Measurements from ENCODE around the gene TLN1.

TLN1 gene, protein sequence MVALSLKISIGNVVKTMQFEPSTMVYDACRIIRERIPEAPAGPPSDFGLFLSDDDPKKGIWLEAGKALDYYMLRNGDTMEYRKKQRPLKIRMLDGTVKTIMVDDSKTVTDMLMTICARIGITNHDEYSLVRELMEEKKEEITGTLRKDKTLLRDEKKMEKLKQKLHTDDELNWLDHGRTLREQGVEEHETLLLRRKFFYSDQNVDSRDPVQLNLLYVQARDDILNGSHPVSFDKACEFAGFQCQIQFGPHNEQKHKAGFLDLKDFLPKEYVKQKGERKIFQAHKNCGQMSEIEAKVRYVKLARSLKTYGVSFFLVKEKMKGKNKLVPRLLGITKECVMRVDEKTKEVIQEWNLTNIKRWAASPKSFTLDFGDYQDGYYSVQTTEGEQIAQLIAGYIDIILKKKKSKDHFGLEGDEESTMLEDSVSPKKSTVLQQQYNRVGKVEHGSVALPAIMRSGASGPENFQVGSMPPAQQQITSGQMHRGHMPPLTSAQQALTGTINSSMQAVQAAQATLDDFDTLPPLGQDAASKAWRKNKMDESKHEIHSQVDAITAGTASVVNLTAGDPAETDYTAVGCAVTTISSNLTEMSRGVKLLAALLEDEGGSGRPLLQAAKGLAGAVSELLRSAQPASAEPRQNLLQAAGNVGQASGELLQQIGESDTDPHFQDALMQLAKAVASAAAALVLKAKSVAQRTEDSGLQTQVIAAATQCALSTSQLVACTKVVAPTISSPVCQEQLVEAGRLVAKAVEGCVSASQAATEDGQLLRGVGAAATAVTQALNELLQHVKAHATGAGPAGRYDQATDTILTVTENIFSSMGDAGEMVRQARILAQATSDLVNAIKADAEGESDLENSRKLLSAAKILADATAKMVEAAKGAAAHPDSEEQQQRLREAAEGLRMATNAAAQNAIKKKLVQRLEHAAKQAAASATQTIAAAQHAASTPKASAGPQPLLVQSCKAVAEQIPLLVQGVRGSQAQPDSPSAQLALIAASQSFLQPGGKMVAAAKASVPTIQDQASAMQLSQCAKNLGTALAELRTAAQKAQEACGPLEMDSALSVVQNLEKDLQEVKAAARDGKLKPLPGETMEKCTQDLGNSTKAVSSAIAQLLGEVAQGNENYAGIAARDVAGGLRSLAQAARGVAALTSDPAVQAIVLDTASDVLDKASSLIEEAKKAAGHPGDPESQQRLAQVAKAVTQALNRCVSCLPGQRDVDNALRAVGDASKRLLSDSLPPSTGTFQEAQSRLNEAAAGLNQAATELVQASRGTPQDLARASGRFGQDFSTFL (N-terminal part only)

DNA sequence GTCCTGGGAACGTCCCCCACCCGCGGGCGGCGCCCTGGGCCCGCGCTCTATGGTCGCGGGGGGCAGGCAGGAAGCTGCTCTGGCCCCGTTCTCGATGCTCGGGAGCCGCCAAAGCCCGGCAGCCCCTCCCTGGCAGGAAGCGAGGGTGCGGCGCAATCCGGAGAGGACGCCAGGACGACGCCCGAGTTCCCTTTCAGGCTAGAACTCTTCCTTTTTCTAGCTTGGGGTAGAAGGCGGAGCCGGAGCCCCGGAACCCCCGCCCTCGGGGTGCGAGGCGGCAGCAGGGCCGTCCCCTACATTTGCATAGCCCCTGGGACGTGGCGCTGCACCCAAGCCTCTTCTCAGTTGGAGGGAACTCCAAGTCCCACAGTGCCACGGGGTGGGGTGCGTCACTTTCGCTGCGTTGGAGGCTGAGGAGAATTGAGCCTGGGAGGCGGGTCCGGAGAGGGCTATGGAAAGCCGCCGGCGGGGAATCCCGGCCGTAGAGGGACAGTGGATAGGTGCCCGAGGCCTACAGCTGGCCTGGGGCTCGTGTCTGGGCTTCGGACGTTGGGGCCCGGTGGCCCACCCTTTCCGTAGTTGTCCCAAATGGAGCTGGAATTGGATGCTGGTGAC, at the start of gene TLN1, which contains the start of gene CREB3:
Gene TLN1, minus strand, starts transcription at position 11 of the 615 bp plus-strand sequence. CDS start 6,501 bp downstream, outside the sequence.
Gene CREB3, plus strand, starts transcription at position 482 of the 615 bp plus-strand sequence. Its CDS starts 107 bp downstream, at position 589.
- DNase-seq (ENCODE audit: low read depth in 3 of 3), result peak; percentile 93 to 97 (median 93)

DNA sequence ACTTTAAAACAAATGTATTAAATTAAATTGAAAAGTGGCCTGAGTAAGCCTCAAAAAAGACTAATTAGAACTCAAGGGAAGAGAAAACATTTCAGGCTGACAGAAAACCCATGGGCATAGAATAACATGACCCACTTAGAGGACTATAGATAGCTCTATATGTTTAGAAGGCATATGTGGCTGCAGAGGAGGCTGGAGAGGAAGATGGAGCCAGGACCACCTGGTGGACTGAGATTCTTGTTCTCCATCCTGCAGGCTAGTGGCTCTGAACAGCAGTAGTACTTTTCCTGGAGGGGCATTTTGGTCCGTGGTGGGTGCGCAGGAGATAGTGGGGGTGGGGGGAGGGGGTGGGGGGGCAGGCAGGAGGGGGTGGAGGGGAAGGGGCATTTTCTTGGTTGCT, 49.1 kb upstream of the TLN1 start:
- no peak for DNase-seq (ENCODE audit: low read depth in 3 of 3)

DNA sequence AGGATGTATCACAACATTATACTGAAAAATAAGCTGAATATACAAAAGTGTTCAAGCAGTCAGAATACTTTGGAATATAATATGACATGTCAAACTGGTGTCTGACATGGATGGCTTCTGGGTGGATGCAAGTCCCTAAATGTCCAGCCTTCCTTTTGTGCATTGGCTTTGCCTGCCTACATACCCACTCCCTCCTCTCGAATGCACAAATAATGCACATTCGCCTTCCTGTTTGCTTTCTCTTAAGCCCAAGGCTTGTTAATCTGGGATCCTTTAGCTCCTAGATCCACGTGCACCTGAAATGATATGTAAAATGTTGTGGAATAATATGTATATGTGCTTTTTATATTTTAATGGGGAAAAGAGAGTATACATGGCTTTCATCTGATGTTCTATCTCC, 46.5 kb upstream of the TLN1 start:
- no peak for DNase-seq (ENCODE audit: low read depth in 3 of 3)

DNA sequence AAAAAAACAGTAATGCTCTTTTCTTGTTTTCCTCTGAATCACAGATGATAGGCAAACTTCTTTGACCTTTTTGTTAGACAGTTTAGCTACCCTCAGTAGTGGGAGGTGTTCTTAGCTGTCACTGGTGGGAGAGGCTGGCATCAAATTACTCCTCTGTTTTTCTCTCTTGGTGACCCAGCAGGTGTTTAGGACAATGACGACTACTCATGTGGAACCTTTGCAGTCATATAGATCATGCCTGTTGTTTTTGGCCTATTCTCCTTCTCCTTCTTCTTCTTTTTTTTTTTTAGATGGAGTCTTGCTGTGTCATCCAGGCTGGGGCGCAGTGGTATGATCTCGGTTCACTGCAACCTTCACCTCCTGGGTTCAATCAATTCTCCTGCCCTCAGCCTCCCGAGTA, 44.0 kb upstream of the TLN1 start:
- no peak for DNase-seq (ENCODE audit: low read depth in 3 of 3)

DNA sequence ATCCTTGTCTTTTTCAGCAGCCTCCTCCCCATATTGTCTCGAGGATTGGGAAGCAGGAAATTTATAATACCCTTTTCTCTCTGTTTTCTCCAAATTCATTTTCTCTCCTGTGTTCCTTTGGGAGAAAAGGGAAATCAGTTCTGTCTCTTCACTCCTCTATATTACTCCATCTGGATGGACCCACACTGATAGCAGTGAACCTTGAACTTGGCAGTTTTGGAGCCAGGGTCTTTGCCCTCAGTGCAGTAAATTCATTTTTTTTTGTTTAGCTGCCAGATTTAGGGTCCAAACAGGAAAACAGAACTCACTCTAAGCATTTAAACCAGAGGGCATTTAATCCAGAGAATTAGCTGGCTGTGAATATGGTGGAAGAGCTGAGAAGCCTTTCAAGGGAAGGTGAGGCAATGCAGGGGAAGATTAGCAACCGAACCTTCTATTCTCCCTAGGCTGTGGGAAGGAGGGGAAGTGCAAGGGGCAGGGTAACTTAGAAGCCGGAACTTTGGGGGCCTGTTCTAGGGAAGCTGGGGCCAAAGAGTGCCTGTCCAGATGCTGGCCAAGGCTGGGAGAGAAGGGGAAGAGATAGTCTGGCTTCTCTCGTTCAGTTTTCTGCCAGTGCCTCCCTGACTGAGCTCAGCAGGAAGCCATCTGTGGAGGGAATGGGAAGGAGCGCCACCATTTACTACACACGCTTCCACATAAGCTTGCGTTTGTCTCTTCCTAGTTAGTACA, 43.1 kb upstream of the TLN1 start:
- no peak for DNase-seq (ENCODE audit: low read depth in 3 of 3)

DNA sequence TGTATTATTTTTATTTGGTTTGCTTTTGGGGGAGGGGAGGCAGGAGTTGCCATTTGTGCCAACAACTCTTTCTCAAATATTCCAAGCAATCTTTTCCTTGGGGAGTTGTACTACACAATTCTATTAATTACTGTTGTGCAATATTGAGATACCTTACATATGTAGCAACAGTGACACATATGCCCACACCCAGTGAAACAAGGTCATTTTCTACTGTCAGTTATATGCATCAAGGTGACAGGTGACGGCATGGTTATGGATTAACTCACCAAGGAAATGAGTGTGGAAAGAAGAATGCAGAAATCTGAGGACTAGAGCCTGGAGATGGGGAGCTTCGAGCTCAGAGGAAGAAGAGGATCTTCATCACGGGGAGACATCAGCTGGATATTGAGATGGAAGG, 39.9 kb upstream of the TLN1 start:
- DNase-seq (ENCODE audit: low read depth in 3 of 3), result no peak

DNA sequence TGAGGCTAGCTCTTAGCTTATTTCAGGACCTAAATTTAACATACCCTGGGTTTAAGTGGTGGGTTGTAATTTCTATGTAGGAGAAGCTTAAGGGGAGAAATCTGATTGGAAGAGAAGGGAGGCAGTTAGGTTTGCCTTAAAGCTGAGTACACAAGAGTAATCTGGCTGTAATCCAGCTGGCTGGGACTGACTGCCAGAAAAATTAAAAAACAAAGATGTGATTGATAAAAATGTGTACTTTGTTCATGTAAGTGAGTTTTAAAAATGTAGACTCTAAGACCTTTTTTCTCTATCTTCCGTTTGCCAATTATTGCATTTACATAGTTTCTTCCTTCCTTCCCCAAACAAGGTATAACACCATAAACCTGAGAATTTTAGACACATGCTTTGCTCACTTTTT, 39.5 kb upstream of the TLN1 start:
- no peak for DNase-seq (ENCODE audit: low read depth in 3 of 3)

DNA sequence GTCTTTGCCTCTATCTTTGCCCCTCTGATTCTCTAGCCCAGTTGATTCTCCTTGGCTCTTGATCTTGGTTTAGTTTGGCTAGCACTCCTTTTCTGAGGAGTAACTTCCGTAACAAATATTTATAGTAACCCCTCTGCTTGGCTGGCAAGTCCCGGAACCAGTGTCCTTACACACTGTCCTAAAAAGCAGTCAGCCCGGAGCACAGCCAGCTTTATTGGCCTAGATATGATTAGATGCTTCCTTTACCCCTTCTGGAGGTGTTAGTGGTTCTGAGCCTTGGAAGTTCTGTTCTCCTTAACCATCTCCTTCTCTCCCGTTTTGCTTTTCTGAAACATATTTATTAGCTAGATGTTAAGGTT, 39.1 kb upstream of the TLN1 start:
- DNase-seq (ENCODE audit: low read depth in 3 of 3), result no peak

DNA sequence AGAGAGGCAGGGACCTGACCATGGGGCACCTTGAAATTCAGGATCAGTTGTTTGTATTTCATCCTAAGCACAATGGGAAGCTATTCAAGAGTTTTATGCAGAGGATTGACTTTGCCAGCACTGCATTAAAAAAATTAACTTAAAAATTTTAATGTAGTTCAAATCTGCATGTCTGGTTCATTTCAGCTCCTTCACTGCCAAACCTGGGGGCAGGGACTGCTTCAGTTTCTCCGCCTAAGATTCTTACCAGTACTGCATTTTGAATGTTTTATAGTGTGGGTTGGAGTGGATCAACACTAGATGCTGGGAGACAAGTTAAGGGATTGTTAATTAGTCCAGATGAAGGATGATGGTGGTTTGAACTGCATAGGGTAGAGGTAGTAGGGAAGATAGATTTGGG, 37.8 kb upstream of the TLN1 start:
- DNase-seq (ENCODE audit: low read depth in 3 of 3), result no peak

DNA sequence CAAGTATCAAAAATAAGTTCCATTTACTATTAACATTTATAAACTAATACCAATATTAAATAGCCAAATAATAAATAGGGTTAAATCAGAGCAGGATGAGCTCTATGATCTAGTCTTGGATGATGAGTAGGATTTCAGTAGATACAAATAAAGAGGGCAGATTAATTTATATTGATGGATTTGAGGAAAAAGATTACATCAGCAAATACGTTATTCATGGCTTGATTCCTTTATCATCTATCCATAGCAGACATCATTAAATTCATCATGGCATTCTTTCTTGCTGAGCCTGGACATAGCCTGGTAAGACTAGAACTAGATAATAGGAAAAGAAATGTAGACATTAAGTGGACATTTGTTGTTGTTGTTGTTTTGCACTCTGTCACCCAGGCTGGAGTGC, 35.5 kb upstream of the TLN1 start:
- no peak for DNase-seq (ENCODE audit: low read depth in 3 of 3)

DNA sequence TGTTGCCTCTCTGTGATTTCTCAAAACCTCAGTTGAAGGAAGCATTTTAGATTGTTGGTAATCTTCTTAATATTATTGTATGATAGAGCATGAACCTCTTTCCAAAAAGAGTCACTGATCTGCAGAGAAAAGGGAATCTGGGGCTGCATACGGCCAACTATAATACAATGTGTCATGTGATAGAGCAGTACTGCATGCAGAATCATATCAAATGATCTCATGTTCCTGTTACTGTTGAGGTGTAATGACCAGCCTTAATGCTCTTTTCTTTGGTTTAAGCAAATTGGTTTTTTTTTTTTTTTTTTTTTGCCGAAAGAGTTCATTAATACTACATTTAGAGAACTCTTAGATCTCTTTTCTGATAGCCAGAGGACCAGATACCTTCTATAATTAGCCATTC, 35.0 kb upstream of the TLN1 start:
- DNase-seq (ENCODE audit: low read depth in 3 of 3), result no peak

DNA sequence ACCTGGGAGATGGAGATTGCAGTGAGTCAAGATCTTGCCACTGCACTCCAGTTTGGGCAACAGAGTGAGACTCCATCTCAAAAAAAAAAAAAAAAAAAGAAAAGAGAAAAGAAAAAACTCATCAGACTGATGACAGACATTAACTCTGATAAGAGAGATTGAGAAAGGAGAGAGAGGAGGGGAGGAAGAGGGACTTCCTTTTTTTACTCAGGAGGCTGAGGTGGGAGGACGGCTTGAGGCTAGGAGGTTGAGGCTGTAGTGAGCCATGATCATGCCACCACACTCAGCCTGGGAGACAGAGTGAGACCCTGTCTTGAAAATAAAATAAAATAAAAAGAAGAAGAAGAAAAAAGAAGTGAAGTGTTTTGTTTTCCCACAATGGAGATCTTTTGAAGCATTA, 31.8 kb upstream of the TLN1 start:
- no peak for DNase-seq (ENCODE audit: low read depth in 3 of 3)

DNA sequence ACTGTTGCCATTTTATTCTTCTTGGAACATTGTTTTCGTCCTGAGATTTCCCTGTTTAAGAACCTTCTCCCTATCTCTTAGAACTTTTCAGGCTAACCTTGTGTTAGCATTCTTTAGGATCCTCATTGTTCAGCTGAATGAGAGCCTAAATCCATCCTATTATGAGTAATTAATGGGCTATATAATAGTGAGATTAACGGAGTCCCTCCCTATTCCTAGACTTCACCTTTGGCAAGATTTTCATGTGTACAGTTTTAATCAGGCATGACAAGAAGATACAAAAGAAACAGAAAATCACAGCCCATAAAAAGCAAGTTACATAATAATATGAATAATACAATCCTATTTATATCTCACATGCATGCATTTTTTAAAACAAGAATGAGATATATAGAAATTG, 31.2 kb upstream of the TLN1 start:
- no peak for DNase-seq (ENCODE audit: low read depth in 3 of 3)

DNA sequence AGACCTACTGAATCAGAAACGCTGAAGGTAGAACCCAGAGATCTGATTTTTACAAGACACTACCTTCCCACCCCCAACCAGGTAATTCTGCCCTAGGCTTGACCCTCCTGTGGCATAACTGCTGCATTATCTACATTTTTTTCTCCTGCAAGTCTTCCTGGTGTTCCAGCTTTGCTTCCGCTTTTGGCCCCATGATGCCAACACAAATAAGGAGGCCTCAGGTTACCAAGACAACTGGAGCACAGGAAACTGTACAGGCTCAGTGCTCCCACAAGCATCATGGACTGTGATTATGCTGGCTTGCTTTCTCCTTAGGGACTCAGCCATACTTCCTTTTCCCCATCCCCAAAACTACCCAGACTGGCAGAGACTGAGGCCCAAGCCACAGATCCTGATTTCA, 28.7 kb upstream of the TLN1 start:
- DNase-seq (ENCODE audit: low read depth in 3 of 3), result no peak

DNA sequence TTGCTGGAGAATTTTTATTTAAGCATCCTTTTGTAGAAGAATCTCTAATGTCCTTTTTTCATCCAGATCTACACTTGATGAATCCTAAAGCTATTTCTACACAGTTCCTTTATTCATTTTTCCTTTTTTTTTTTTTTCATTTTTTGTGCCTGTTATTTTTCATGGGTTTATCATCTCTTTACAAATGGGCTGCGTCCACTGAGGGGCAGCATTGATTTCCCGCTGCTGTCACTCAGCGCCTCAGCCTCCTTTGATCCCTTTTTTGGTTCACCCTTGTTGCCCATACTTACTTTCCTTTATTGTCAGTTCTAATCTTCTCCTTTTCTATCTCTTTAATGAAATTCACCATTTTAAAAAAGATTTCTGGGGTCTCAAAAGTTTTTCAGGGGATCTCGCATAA, 27.8 kb upstream of the TLN1 start:
- no peak for DNase-seq (ENCODE audit: low read depth in 3 of 3)

DNA sequence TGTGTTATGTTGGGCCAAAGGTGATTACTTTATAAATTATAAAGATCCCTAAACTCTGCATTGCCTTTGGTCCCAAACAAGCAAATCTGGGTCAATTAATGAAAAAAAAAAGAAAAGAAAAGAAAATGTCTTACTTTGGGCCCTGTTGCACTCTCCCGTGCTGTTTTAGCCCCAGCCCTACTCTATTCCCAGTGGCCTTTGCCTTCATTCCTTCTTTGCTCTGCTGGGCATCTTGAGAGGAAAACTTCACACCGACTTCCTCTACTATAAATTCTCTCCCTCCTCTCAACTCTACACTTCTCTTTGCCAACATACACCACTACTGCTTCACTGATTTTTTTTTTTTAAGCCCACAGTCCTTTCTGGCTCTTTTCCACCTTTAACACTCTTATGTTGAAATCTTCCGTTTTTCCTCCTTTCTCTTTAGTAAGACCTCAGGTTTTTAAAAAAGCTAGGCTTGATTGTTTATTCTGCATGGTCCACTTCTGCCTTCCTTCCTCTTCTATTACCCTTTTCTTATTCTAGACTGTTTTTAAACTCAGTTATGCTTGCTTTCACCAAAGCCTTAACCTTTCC, 26.6 kb upstream of the TLN1 start:
- DNase-seq (ENCODE audit: low read depth in 3 of 3), result no peak

DNA sequence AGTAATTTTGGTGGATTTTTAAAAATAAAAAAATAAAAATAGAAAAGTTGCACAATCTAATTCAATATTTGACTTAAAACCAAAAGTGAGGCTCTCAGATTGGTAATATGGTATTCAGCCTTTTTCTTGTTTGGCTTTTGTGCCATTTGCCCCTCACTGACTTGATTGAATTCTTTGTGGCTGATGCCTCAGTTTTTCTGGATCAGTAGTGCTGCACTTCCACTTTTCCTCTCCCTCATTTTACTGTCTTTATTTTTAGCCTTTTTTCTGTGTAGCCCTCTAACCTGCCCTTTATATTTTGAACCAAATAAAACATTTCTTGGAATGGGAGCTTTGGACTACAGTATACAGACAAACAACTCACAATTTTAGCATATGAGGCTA, 25.9 kb upstream of the TLN1 start:
- no peak for DNase-seq (ENCODE audit: low read depth in 3 of 3)

DNA sequence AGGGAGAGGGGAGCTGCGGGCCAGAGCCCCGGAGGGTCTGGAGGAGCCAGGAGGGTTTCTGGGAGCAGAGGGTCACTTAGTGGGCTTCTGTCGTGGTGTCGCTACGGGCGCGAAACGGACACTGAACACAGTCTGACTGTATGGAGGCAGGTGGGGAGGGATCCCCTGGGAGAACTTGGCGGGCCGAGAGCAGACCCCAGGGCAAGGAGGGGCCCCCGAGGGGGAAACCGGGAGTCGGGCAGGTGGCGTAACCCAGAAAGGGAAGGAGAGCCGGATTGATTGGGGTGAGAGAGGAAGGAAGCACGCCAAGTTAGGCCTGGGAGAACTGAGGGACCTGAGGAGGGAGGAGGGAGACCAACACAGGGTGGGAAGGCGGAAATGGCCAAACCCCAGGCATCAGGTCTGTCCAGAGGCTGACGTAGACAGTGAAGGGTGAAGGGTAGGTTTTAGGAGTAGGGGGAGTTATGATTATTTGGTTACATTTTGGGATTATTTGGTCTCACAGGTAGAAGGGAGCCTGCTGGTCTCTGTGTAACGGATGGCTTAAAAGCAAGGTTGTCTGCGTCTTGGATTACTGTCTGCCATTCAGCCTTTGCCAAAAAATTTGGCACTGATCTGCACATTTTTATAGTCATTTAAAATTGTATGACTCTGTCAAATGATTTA, 25.4 kb upstream of the TLN1 start:
- peak in 1 of 3 experiments; percentile 21 for DNase-seq (ENCODE audit: low read depth in 3 of 3)

DNA sequence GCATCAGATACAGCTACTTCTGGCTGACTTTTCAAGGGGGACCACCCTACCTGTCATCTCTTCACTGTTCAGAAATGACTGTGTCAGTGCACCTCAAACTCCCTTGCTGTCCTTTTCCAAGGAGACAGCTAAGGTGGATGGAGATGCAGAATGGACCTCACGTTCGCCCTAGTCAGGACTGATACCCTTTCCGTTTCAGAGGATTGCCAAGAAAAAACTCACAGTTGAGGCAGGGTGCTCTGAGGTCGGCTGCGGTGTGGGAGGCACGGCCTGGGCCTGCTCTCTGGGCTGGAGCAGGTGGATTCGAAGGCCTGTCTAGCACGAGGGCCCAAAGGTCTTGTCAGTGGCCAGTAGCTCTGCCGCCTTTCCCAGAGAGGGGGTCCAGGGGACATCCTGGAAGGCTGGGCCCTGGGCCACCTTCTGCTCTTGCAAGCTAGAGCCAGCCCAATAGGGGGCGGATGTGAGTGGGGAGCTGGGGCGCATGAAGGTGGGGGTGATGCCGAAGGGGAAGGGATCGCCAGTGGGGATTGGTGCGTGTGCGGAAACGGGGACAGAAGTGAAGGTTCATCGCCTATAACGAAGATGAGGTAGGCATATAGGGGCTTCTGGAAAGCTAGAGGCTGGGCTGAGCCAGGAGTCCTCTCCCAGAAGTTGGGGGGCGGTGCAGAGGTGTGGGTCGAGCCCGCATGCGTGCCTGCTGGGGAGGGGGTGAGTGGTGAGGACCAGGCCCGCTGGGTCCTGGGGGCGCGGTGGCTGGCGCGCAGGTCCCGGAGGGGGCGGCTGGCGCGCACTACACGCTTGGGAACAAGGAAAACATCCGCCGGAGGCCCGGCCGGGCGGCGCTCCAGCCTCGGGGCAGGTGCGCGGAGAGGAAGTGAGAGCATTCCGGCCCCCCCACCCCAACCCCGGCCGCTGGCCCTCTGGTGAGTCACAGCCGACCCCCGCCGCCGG, 24.6 kb upstream of the TLN1 start:
- DNase-seq (ENCODE audit: low read depth in 3 of 3), result peak; percentile 60 to 83 (median 61)

Data from stimulated activated CD4-positive, alpha-beta T cell treated with anti-CD3 and anti-CD28 coated beads, TNF-alpha, amount 100 ng/mL, for 24 hours (primary cell).